Measurements from ENCODE around the gene RNF208. TPM values are rescaled to one million over a fixed set of nuclear protein-coding genes. Genes with fewer than 3 reads are reported as not detected.

The RNF208 gene
- total RNA-seq, 1 donor from 2014 or later = 4.3 TPM

- no peaks in the 10 kb centered on the region for H3K9me3 Mint-ChIP-seq (ENCODE audit: unreplicated experiment)
- Histone ChIP-seq H2AFZ (ENCODE audit: low read depth, low read length) (peak overlapping the region; percentile 97), H3K27ac (ENCODE audit: low read depth, low read length) (peak overlapping the region; percentile 76), H3K9me3 (ENCODE audit: insufficient read depth, low read depth, low read length) (no peaks in the 10 kb centered on the region), H3K79me2 (ENCODE audit: insufficient read depth, low read length) (no peaks in the 10 kb centered on the region), H3K36me3 (ENCODE audit: insufficient read depth, low read length) (no peaks in the 10 kb centered on the region), H3K9ac (ENCODE audit: low read length) (peak overlapping the region; percentile 93), H4K20me1 (ENCODE audit: insufficient read depth, low read length) (peaks cover 8% of the 10 kb centered on the region), H3K27me3 (ENCODE audit: insufficient read depth, low read length) (no peaks in the 10 kb centered on the region), H3K4me2 (ENCODE audit: low read length) (peak overlapping the region; percentile 95), H3K4me3 (ENCODE audit: insufficient read depth, low read depth, low read length) (peak overlapping the region; percentile 86), H3K4me1 (ENCODE audit: insufficient read depth, low read length) (peaks cover 32% of the 10 kb centered on the region)
- peak; percentile 71 for FAIRE-seq
- DNase-seq (ENCODE audit: low read depth) = peak; percentile 87
- no peaks in the 10 kb centered on the region for H3K27me3 Mint-ChIP-seq (ENCODE audit: low read depth, unreplicated experiment)
- peak overlapping the region; percentile 83 for H3K4me3 Mint-ChIP-seq (ENCODE audit: unreplicated experiment)
- no peak overlapping the region for H3K27ac Mint-ChIP-seq (ENCODE audit: unreplicated experiment)
- peaks cover 9% of the 10 kb centered on the region for H3K4me1 Mint-ChIP-seq (ENCODE audit: low read depth, unreplicated experiment)
- no peak for TF ChIP-seq EZH2 (IDR thresholded peaks at IDR 0.05; ENCODE audit: insufficient read depth, low read length)
- H3K36me3 Mint-ChIP-seq (ENCODE audit: low read depth, unreplicated experiment) = no peaks in the 10 kb centered on the region
Observed at GRCh38 chr9:137223078-137223970, 1.3 kb upstream of the RNF208 start.

- peaks cover 10% of the 10 kb centered on the region for H3K4me1 Mint-ChIP-seq (ENCODE audit: low read depth, unreplicated experiment)
- Histone ChIP-seq H3K9me3 (ENCODE audit: insufficient read depth, low read depth, low read length) (no peaks in the 10 kb centered on the region), H3K4me2 (ENCODE audit: low read length) (peak overlapping the region; percentile 95), H3K36me3 (ENCODE audit: insufficient read depth, low read length) (no peaks in the 10 kb centered on the region), H3K27me3 (ENCODE audit: insufficient read depth, low read length) (no peaks in the 10 kb centered on the region), H3K79me2 (ENCODE audit: insufficient read depth, low read length) (no peaks in the 10 kb centered on the region), H3K4me1 (ENCODE audit: insufficient read depth, low read length) (peaks cover 22% of the 10 kb centered on the region), H3K4me3 (ENCODE audit: insufficient read depth, low read depth, low read length) (no peak overlapping the region), H3K27ac (ENCODE audit: low read depth, low read length) (no peak overlapping the region), H3K9ac (ENCODE audit: low read length) (no peak overlapping the region), H2AFZ (ENCODE audit: low read depth, low read length) (no peak overlapping the region), H4K20me1 (ENCODE audit: insufficient read depth, low read length) (peaks cover 8% of the 10 kb centered on the region)
- no peaks in the 10 kb centered on the region for H3K36me3 Mint-ChIP-seq (ENCODE audit: low read depth, unreplicated experiment)
- DNase-seq (ENCODE audit: low read depth) (no peak), FAIRE-seq (no peak)
- TF ChIP-seq EZH2 (IDR thresholded peaks at IDR 0.05; ENCODE audit: insufficient read depth, low read length) (no peak), CTCF (IDR thresholded peaks at IDR 0.05; ENCODE audit: insufficient read depth, low read depth, low read length) (no peak)
- no peaks in the 10 kb centered on the region for H3K27me3 Mint-ChIP-seq (ENCODE audit: low read depth, unreplicated experiment)
- no peak overlapping the region for H3K4me3 Mint-ChIP-seq (ENCODE audit: unreplicated experiment)
- H3K27ac Mint-ChIP-seq (ENCODE audit: unreplicated experiment) = no peak overlapping the region
- H3K9me3 Mint-ChIP-seq (ENCODE audit: unreplicated experiment) = no peaks in the 10 kb centered on the region
Observed at GRCh38 chr9:137221506-137222111, 431 bp downstream of the RNF208 start.

- H3K79me2 ChIP-seq (ENCODE audit: insufficient read depth, low read length) = no peaks in the 10 kb centered on the region
- H3K4me3 ChIP-seq (ENCODE audit: insufficient read depth, low read depth, low read length) = no peak overlapping the region
- H3K9me3 ChIP-seq (ENCODE audit: insufficient read depth, low read depth, low read length) = no peaks in the 10 kb centered on the region
- DNase-seq (ENCODE audit: low read depth) = no peak
- peaks cover 6% of the 10 kb centered on the region for H3K4me1 Mint-ChIP-seq (ENCODE audit: low read depth, unreplicated experiment)
- FAIRE-seq = no peak
- H3K9me3 Mint-ChIP-seq (ENCODE audit: unreplicated experiment) = no peaks in the 10 kb centered on the region
- peaks cover 20% of the 10 kb centered on the region for H3K4me1 ChIP-seq (ENCODE audit: insufficient read depth, low read length)
- no peak for TF ChIP-seq EZH2 (IDR thresholded peaks at IDR 0.05; ENCODE audit: insufficient read depth, low read length)
- no peak for TF ChIP-seq CTCF (IDR thresholded peaks at IDR 0.05; ENCODE audit: insufficient read depth, low read depth, low read length)
- H3K4me3 Mint-ChIP-seq (ENCODE audit: unreplicated experiment) = peak overlapping the region; percentile 64
- H3K27me3 Mint-ChIP-seq (ENCODE audit: low read depth, unreplicated experiment) = no peaks in the 10 kb centered on the region
- no peak overlapping the region for H3K4me2 ChIP-seq (ENCODE audit: low read length)
- no peak overlapping the region for H2AFZ ChIP-seq (ENCODE audit: low read depth, low read length)
- peaks cover 8% of the 10 kb centered on the region for H4K20me1 ChIP-seq (ENCODE audit: insufficient read depth, low read length)
- no peaks in the 10 kb centered on the region for H3K27me3 ChIP-seq (ENCODE audit: insufficient read depth, low read length)
- no peak overlapping the region for H3K27ac Mint-ChIP-seq (ENCODE audit: unreplicated experiment)
- no peak overlapping the region for H3K9ac ChIP-seq (ENCODE audit: low read length)
- H3K36me3 ChIP-seq (ENCODE audit: insufficient read depth, low read length) = no peaks in the 10 kb centered on the region
- no peaks in the 10 kb centered on the region for H3K36me3 Mint-ChIP-seq (ENCODE audit: low read depth, unreplicated experiment)
- no peak overlapping the region for H3K27ac ChIP-seq (ENCODE audit: low read depth, low read length)
Observed at GRCh38 chr9:137221095-137221505, 940 bp downstream of the RNF208 start.
